Hindlimb muscle (tissue), 1 donor: ENCODE results near the gene PI4KB. TPM values are rescaled to one million over a fixed set of nuclear protein-coding genes. Genes with fewer than 3 reads are reported as not detected.
"Not testable (repeated sequence)": the region's sequence is repeated elsewhere in the genome, so short reads cannot be mapped to it uniquely, and the experiment has no call there.

Experiments used
- DNase-seq: peaks from one replicate; pipeline ENCODE4 v3.0.0-alpha.2; 2013
- polyA plus RNA-seq: library from polyadenylated mRNA; unstranded; fragments of 120-200 nt; gene quantifications from one replicate; pipeline ENCODE4 v1.2.1, GENCODE V29; 2013; ENCODE audit not compliant: insufficient read length

PI4KB gene
- 56.5 TPM for polyA plus RNA-seq

- DNase-seq: peak; percentile 97
Observed at GRCh38 chr1:151327223-151327902, at the start of gene PI4KB. PI4KB (minus strand) TSS chr1:151327416; CDS start chr1:151316481, 10,935 bp downstream.

DNA sequence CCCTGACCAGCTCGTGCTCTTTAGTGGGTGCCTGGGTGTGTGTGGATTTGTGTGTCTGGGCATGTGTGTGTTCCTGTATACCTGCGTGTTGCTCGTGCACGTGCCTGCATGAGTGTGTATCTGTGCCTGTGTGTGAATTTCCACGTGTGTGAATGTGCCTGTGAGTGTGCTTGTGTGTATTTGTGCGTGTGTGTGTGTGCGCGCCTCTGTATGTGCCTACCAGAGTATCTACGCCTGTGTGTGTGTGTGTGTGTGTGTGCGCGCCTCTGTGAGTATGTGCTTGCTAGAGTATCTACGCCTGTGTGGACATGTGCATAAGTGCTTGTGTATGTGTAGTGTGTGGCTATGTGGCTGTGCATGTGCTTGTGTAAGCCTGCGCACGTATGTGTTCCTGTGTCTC lies 46.0 kb upstream of the PI4KB start:
- DNase-seq: no peak

- peak; percentile 68 for DNase-seq
Observed at GRCh38 chr1:151372058-151372934, 45.1 kb upstream of the PI4KB start, which contains the start of gene SELENBP1. SELENBP1 (minus strand) TSS chr1:151372705; CDS start chr1:151372641, 64 bp downstream.

GRCh38 chr1:151371370-151372057 lies 44.3 kb upstream of the PI4KB start:
- peak; percentile 64 for DNase-seq

DNA sequence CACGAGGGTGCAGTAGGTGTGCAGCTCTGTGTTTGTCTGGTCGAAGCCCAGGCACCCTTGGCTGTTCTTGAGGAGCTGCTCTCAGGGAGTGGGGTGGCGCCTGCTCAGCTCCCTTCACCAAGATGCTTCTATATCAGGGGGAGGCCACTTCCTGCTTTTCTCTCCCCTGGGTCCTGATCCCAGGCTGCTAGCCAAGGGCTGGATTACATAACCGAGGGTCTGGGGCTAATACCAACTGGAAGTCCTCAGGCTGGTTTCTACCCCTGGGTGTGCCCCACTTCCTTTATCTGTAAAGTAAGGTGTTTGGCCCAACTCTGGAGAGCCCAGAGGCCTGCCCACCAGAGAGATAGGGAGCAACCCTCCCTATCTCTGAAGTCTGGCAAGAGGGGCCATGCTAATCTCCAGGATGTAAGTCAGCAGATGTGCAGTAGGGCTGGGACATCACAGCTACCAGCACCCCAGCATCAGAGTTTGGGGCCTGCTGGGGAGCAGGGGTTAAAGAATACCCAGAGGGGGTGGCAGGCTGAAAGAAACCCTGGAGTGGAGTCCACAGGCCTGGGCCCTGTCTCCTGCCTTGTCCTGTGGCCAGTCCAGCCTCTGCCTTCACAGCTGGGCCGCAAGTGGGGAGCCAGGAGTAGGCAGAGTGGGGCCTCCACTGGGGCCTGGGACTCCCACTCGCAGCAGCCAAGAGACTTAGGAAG lies 43.1 kb upstream of the PI4KB start:
- peak; percentile 19 for DNase-seq

DNA sequence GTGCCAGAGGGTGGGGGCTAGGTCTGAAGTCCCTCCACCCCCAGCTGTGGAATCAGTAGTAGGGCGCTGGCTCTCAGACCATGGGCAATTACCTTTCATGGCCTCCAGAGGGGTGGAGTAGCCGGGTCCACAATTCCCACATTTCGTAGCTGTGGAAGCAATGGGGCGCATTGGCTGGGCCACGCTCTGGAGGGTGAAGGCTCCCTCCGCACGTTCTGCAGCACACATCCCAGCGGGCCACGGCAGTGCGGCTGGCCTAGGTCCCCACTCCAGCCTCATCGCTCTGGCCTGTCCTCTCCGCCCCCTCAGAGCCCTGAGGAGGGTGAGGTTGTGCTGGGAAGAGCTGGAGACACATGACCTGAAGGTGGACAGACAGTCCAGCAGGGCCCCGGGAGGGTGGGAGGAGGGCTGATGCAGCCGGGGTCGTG lies 42.4 kb upstream of the PI4KB start:
- DNase-seq: no peak

DNA sequence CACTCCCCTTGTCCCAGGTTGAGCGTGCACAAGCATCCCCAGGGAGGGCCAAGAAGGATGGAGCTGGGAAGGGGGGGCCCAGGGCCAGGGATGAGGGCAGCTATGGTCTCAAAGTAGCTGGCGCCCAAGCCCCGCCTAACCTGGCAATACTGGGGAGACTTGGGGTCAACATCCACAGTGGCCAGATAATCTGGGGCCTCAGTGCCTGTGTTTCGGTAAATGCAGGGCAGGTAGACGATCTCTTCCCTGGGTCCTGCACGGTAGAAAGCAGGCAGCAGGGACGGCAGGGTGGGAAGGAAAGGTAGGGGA lies 42.0 kb upstream of the PI4KB start:
- DNase-seq: no peak

DNA sequence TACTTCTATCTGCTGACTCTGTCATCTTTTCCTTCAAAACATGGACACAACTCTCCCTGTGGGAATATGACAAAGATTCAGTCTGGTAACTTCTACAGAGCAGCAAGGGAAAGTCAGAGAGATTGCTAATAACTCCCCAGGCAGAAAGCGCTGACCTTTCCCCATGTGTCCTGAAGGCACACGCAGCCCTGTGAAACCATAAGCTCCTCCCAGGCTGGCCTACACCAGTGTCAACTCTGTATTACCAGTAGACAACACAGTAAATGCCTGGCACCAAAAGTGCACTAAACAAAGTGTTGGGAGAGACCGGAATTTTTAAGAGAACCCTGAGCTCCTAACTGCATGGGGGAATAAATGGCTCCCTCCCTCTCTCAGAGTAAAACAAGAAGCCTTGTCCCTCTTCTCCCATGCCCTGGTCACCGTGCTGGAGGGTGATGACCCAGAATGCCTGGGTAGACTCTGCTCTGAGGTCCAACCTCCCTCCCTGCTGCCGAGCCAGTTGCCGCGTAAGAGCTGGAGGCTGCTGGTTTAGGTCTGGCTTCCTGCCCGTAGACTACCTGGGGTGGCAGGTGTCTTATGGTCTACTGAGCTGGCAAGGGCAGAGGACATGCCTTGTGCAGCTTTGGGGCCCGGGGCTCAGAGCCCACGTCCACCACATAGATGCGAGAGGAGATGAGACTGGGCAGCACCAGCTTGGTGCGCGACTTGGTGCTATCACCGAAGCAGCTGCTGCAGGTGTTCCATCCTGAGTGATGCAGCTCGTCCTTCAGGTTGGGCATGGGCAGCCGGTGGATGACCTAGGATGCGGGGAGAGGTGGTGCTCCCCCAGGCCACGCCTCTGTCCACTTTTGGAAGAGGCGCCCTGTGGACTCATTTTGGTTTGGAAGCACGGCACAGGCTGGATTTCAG lies 41.4 kb upstream of the PI4KB start:
- no peak for DNase-seq

DNA sequence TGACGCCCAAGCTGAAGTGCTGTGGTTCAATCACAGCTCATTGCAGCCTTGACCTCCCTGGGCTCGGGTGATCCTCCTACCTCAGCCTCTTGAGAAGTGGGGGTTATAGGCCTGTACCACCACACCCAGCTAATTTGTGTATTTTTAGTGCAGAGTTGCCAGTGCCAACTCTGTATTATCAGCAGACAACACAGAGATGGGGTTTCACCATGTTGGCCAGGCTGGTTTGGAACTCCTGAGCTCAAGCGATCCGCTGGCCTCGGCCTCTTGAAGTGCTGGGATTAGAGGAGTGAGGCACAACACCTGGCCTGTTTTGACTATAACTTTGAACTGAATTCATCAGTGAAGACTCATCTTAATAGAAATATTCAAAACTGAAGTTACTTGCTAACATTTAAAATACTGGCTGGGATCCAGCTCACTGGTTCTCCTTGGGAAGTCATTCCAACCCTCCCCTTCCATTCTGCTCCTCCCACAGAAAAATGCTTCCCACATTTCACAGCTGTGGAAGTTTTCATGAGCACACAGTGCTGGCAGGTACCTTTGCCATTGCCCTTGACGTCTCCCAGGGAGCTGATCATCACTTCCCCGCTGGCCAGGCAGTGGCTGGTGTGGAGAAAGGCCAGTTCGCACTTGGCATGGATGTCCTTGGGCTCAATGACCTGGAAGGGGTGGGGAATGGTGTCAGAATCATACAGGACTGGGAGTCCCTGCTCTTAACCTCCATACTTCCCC lies 40.6 kb upstream of the PI4KB start:
- no peak for DNase-seq

GRCh38 chr1:151364996-151365395 lies 37.8 kb upstream of the PI4KB start:
- no peak for DNase-seq

DNA sequence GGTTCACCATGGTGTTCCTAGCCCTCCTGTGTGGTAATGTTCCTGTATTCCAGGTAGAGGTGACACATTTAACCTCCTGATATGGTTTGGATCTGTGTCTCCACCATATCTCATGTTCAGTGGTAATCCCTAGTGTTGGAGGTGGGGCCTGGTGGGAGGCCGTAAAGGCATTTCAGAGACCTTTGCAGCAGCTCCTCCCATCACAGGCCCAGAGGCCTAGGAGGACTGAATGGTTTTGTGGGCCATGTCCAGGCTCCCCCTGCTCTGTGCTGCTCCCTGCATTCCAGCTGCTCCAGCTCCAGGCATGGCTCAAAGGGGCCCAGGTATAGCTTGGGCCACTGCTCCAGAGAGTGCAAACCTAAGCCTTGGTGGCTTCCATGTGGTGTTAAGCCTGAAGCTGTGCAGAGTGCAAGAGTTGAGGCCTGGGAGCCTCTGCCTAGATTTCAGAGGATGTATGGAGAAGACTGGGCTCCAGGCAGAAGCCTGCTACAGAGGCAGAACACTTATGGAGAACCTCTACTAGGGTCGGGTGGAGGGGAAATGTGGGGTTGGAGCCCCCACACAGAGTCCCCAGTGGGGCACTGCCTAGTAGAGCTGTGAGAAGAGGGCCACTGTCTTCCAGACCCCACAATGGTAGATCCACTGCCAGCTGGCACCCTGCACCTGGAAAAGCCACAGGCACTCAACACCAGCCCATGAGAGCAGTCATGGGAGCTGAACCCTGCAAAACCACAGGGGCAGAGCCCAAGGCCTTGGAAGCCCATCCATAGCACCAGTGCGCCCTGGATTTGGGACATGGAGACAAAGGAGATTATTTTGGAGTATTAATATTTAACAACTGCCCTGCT lies 35.3 kb upstream of the PI4KB start:
- DNase-seq: no peak

DNA sequence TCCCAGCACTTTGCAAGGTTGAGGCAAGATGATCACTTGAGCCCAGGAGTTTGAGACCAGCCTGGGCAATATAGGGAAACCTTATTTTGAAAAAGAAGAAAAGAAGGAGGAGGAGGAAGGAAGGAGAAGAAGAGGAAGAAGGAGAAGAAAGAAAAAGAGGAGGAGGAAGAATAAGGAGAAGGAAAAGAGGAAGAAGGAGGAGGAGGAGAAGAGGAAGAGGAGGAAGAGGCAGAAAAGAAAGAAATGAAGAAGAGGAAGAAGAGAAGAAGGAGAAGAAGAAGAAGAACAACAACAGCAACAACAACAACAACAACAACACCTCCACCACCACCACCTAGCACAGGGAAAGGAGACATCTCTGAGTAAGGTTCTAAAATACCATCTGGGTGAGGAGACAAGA lies 34.7 kb upstream of the PI4KB start:
- DNase-seq: no peak

DNA sequence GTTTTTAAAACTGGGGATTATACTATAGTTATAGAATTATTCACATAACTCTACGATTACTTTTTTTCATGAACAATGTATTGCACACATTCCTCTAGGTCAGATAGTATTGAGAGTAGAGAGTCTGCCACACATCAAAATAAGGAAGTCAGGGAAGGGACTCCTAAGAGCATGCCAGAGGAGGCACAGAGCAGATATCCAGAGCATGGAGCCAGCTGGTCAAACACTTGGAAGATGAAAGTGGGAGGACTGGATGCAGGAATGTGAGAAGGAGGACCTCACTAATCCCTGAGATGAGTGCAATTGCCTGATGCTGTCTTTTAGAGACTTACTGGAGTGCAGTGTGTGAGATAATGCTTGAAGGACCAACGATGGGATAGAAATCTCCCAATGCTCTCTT lies 29.5 kb upstream of the PI4KB start:
- no peak for DNase-seq

- no peak for DNase-seq
Observed at GRCh38 chr1:151352021-151352718, 25.0 kb upstream of the PI4KB start.

- not testable (repeated sequence) for DNase-seq
Observed at GRCh38 chr1:151350323-151350722, 23.1 kb upstream of the PI4KB start.

DNA sequence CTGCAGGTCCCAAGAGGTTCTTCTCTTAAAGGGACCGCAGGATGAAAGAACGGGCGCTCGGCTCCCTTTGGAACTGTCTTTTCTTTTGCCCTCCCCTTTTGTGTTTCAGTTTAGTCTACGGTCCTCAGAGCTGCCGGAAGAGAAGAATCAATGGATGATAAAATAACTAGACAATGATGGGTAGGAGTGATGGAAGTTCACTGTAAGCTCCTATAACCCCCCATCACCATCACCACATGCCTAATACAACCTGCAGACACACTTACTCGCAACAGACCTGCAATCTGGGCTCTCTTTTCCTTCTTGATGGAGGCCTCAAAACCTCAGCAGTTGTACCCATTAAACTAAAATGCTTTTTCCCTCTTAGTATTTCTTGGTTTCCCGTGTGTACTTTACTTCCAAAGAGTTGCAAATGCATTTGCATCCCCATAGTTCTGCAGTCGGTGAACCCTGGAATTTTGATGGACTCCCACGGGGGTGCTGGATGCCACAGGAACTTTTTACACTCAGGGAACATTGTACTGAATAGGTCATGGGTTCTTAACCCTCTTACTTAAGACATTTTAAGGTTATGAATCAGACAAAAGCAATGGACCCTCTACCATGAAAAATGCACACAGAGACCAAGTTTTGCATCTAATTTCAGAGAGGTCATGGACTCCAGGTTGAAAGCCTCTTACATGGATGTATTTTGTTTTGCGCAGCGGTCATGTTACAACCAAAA lies 20.5 kb upstream of the PI4KB start:
- no peak for DNase-seq

GRCh38 chr1:151346769-151347522 lies 19.7 kb upstream of the PI4KB start, which contains the start of gene RFX5:
RFX5 (minus strand) TSS chr1:151347252; CDS start chr1:151346320, 932 bp downstream.
- DNase-seq: peak; percentile 94
